Ishikawa (cell line): ENCODE results near the gene DHRS7B.

Experiments
- CEBPB ChIP-seq: IDR thresholded peaks from 2 replicates; pipeline ENCODE4 v1.6.1; 2012
- CREB1 ChIP-seq: IDR thresholded peaks from 2 replicates; pipeline ENCODE4 v1.6.1; 2012; ENCODE audit warnings: low read depth
- EGR1 ChIP-seq: IDR thresholded peaks from 2 replicates; pipeline ENCODE4 v1.6.1; 2012
- EP300 ChIP-seq: IDR thresholded peaks from 2 replicates; pipeline ENCODE4 v1.6.1; 2012; ENCODE audit warnings: borderline replicate concordance
- FOXM1 ChIP-seq: IDR thresholded peaks from 2 replicates; pipeline ENCODE4 v1.6.1; 2012; ENCODE audit warnings: low read depth, borderline replicate concordance
- NFIC ChIP-seq: IDR thresholded peaks from 2 replicates; pipeline ENCODE4 v1.6.1; 2012
- RAD21 ChIP-seq: IDR thresholded peaks from 2 replicates; pipeline ENCODE4 v1.6.1; 2012; ENCODE audit warnings: low read depth
- TAF1 ChIP-seq: IDR thresholded peaks from 2 replicates; pipeline ENCODE4 v1.6.1; 2012; ENCODE audit warnings: low read depth, mild to moderate bottlenecking
- TCF12 ChIP-seq: IDR thresholded peaks from 2 replicates; pipeline ENCODE4 v1.6.1; 2012; ENCODE audit warnings: low read depth
- TEAD4 ChIP-seq: IDR thresholded peaks from 2 replicates; pipeline ENCODE4 v1.6.1; 2012
- YY1 ChIP-seq: IDR thresholded peaks from 2 replicates; pipeline ENCODE4 v1.6.1; 2012; ENCODE audit warnings: low read depth
- ZBTB7A ChIP-seq: IDR thresholded peaks from 2 replicates; pipeline ENCODE4 v1.6.1; 2012; ENCODE audit warnings: low read depth
- TF ChIP-seq, protein P1 (sequence below): IDR thresholded peaks from 2 replicates; pipeline ENCODE4 v1.6.1; 2012; ENCODE audit warnings: low read depth, mild to moderate bottlenecking
- TF ChIP-seq, protein P2 (sequence below): IDR thresholded peaks from 2 replicates; pipeline ENCODE4 v1.6.1; 2012

DNA sequence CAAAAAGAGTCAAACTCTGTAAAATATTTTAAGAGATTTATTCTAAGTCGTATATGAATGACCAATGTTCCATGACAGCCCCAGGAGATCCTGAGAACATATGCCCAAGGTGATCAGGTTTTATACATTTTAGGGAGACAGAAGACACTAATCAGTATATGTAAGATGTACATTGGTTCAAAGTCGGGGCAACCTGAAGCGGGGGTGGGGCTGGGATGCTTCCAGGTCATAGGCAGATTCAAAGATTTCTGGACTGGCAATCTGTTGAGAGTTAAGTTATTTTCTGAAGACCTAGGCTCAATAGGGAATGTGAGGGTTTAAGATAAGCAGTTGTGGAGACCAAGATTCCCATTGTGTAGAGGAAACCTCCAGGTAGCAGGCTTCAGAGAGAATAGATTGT lies 20.4 kb upstream of the DHRS7B start:
- TF ChIP-seq TAF1 = no peak
- no peak for TF ChIP-seq FOXM1
- TF ChIP-seq, protein P1, sequence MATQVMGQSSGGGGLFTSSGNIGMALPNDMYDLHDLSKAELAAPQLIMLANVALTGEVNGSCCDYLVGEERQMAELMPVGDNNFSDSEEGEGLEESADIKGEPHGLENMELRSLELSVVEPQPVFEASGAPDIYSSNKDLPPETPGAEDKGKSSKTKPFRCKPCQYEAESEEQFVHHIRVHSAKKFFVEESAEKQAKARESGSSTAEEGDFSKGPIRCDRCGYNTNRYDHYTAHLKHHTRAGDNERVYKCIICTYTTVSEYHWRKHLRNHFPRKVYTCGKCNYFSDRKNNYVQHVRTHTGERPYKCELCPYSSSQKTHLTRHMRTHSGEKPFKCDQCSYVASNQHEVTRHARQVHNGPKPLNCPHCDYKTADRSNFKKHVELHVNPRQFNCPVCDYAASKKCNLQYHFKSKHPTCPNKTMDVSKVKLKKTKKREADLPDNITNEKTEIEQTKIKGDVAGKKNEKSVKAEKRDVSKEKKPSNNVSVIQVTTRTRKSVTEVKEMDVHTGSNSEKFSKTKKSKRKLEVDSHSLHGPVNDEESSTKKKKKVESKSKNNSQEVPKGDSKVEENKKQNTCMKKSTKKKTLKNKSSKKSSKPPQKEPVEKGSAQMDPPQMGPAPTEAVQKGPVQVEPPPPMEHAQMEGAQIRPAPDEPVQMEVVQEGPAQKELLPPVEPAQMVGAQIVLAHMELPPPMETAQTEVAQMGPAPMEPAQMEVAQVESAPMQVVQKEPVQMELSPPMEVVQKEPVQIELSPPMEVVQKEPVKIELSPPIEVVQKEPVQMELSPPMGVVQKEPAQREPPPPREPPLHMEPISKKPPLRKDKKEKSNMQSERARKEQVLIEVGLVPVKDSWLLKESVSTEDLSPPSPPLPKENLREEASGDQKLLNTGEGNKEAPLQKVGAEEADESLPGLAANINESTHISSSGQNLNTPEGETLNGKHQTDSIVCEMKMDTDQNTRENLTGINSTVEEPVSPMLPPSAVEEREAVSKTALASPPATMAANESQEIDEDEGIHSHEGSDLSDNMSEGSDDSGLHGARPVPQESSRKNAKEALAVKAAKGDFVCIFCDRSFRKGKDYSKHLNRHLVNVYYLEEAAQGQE = no peak
- TF ChIP-seq NFIC = no peak
- TF ChIP-seq YY1 = no peak
- TF ChIP-seq EP300 = no peak
- no peak for TF ChIP-seq TEAD4
- TF ChIP-seq, protein P2, sequence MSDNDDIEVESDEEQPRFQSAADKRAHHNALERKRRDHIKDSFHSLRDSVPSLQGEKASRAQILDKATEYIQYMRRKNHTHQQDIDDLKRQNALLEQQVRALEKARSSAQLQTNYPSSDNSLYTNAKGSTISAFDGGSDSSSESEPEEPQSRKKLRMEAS = no peak
- TF ChIP-seq TCF12 = no peak
- TF ChIP-seq RAD21 = no peak
- TF ChIP-seq CEBPB = no peak
- TF ChIP-seq CREB1 = no peak
- no peak for TF ChIP-seq EGR1
- TF ChIP-seq ZBTB7A = no peak
